Stimulated activated CD8-positive, alpha-beta memory T cell treated with anti-CD3 and anti-CD28 coated beads, Interleukin-4, amount 100 ng/mL, for 24 hours (primary cell): Measurements from ENCODE around the gene GAS7.

Source experiments
- DNase-seq: peaks from one replicate; pipeline ENCODE4 v3.0.0-alpha.2; 2020; ENCODE audit warnings: low read depth

GAS7 gene

DNA sequence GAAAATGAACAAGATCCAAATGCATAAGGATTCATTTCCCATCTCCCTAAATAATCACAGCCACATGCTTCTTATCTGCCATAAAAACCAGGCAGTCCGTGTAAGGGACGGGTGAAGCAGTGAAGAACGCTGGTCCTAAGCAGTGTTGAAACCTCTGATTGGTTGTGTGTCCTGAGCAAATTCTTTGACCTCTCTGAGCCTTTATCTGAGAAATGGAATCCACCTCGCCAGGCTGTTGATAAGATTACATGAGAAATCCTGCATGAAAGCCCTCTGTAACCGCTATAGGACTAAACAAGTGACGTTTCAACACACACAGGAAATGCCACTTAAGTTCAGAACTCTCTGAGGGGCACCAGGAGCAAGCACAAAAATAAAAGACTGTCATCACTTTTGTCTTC, 26.8 kb downstream of the GAS7 start:
- no peak for DNase-seq

DNA sequence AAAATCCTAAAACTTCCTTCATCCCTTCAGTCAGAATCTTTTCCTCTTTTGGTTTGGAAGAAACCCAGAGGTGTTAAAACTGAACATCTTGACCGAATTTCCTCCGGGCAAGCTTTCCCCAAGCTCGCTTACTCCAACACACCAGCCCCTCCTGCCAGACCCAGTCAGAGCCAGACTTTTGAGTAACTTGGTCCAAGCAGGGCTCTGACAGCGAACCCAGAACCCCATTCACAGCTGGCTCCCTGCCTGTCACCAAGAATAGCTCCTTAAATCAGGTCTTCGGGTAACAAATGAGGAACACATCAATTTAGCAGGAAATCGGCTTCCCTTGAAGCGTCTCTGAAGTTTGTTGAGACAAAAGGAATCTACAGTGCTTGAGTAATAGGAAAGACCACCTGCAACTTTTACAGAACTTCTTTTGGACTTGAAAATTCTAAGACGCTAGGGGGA, 27.3 kb downstream of the GAS7 start:
- DNase-seq, result no peak

DNA sequence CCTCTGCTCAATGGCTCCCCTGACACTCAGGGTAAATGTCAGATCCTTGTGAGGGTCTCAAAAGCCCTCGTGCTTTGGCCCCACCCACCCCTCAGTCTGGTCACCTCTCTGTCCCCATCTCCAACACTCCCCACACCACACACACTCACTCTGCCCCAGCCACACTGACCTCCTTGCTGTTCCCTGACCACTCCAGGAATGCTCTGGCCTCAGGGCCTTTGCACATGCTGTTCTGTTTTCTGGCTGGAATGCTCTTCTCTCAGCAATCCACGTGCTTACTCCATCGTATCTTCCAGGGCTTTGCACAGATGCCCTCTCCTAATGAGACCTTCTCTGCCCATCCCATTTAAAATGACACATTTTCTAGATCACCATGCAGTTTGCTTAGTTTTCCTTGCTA, 28.2 kb downstream of the GAS7 start:
- no peak for DNase-seq

DNA sequence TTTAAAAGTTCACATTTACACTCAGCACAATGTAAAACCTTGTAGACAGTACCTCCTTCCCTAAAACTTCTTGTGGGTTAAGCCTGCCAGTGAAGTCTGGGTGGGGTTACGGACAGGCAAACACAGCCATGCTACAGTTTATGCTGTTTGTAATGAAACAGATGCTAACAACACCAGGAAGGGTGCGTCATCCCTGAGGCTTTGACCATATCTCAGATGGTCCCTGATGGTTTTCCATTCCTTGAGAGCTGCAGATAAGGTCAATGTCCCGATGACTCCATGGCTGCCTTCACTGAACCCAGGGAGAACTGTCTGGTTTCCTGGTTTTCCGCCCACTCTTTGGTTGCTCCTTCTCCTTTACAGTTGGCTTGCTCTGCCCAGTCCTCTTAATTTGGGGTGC, 29.1 kb downstream of the GAS7 start:
- no peak for DNase-seq

DNA sequence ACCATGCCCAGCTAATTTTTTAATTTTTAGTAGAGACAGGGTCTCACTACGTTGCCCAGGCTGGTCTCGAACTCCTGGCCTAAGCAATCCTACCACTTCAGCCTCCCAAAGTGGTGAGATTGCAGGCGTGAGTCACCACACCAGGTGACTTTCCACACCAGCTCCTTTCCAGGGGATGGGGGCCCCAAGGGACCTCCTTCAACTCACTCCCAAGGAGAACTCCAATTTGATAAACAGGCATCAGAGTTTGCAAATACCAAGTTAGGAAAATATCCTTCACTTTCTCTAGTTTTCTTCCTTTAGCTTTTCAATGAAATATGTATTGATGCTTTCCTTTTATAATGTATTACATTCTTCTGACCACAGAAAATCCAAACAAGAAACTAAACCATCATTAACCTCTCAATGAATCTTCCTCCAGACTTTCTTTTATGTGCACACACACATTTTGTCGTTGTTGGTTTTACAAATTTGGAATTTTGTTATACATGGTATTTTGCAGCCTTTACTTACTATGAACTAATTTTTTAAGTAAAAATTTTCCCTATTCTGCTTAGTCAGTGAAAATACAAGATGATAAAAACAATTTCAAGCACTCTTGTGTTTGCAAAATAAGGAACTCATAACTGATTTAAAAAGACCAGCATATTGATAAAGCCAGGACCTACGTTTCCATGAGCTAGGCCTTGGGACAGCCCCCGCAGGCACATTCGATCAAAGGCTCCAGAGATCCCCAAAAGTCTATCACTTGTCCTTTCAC, 32.0 kb downstream of the GAS7 start:
- DNase-seq, result no peak

DNA sequence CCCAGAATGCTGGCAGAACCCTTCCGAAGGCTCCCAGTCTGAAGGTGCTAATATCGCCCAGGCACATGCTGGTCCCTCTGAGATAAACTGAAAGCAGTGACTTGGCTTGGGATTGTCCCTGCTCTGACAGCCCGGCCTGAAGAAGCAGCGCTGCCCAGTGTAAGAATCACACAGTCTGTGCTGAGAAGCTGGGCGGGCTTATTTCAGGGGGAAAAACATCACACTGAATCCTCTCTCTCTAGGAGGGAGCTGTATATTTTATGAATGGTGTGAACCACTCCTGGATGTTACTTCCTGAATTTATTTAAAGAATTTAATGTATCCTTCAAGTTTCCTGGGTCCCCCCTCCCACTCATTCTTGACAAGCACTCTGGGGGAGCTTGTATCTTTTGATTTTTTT, 36.3 kb downstream of the GAS7 start:
- no peak for DNase-seq

DNA sequence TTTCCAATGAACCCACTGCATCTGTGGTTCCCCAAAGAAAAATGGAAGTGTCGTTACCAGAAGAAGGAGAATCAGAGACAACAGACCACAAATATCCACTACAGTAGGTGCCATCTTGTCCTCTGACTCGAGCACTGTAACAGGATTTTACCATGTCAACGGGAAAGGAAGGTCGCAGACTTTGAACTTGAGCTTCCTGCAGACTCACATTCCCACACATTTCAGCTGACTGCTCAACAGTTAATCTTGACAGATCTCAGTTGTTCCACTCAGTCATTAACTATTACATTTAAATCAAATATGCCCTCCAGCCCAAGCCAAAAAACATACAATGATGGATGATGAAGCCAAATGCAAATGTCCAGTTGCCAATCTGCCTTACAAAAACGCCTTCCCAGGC, 37.0 kb downstream of the GAS7 start:
- no peak for DNase-seq

DNA sequence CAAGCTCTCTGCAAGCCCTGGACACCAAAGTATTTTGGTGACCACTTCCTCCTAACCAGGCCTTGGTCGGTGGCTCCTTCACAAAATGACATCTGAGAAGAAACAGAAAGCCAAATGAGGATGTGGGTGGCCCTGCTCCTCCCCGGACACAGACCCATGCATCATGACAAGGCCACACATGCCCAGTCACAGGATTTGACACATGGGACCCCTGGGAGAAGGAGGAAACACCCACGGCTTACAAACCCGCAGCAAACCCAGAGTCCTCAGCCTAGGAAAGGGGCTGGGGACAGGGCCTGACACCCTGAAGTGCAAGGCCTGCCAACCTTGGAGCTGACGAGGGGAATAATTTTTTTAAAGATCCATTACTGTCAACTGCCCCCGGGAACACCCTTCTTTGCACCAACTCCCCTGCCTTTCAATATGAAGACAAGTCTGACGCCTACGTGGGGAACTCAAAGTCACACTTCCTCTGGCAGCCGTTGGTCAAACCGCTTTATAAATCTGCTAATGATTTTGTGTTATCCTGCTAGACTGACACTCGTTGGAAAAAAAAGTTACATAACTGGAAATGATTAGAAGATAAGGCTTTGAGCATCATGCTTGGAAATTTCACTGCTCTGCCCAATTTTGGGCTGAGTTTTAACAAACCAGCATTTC, 41.3 kb downstream of the GAS7 start:
- no peak for DNase-seq

DNA sequence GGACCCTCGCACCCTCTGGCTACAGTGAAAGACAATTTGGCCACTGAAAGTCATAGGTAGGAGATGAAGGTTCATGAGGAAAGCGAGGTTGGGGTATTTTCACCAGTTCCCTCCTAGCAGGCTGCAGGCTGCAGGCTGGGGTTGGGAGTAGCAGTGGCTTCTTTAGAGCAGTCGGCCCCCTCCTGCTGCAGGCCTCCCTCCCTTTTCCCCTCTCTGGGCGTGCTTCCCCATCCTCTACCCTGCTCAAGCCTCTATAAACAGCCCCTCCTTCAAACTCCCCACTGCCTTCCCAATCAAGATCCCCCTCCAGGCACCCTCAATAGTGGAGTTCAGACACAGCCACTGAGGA, 41.8 kb downstream of the GAS7 start:
- no peak for DNase-seq

DNA sequence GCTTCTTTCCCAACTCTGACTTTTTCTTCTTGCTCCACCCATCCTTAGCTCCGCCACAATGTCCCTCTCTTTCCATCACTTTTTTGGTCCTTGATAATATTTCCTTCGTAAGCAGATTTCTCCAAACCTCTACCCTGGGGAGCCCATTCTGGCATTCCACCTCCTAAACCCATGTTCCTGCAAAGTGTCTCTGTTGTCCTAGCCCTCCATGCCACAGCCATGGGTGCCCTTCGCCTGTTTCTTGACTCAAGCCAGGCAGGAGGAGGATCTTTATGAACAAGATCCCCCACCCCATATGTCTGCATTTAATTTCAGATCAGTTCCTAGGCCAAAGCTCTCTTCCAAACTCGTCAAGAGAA, 42.4 kb downstream of the GAS7 start:
- no peak for DNase-seq

DNA sequence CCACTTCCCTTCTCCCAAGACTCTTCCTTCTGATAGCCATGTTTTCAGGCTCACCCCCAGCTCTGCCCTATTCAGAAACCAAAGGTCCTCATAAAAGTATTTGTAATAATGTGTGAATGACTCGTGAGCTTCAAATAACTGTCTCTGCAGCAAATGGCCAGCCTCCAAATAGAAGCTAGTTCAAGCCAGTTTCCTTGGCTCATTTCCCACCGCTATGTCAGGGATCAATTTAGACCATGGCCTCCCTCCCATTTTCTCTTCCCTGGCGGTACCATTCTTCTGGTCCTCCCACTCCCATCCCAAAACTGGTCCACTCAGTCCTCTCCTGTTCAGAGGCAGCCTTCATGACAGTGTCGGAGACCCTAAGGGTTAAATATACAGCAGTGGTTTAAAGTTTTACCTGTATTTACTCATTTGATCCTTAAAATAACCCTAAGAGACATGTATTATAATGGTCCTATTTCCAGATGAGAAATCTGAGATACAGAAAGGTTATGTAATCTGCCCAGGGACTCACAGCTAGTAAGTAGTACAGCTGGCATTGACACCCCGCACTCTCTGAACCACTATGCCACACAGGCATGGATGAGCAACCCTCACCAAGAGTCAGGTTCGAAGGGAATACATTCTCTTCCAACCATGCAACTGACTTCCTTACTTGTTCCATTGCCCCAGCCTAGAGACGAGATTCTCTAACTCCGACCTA, 42.9 kb downstream of the GAS7 start:
- no peak for DNase-seq

DNA sequence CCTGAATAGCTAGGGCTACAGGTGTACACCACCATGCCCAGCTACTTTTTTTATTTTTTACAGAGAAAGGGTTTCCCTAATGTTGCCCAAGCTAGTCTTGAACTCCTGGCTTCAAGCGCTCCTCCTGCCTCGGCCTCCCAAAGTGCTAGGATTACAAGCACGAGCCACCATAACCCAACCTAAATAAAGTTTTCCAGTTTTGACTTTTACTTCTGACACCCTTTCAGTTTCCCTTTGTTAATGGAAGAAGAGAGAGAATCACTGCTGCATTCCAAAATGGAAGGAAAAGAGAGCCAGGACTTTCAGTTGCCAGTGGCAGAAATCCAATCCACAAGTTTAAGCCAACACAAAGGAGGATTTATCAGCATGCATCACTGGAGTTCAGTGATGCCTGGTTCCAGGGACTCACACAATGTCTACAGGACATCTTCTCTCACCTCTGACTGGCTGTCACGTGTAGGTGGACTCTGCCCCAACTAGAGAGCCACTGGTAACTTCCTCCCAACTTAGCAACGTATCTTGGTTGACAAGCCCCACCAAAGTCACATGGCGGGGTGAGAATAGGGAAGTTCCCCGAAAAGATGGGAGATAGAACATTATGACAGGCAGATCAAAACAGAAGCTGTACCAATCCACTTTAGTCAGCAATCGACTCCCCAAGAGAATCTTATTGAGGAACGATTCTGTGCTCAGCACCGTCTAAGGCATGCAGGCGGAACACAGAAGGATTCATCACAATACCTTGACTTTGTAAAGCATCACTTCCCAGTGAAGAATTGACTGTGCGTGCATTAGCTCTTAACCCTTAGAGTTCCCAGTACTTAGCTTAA, 46.5 kb downstream of the GAS7 start:
- DNase-seq, result no peak

DNA sequence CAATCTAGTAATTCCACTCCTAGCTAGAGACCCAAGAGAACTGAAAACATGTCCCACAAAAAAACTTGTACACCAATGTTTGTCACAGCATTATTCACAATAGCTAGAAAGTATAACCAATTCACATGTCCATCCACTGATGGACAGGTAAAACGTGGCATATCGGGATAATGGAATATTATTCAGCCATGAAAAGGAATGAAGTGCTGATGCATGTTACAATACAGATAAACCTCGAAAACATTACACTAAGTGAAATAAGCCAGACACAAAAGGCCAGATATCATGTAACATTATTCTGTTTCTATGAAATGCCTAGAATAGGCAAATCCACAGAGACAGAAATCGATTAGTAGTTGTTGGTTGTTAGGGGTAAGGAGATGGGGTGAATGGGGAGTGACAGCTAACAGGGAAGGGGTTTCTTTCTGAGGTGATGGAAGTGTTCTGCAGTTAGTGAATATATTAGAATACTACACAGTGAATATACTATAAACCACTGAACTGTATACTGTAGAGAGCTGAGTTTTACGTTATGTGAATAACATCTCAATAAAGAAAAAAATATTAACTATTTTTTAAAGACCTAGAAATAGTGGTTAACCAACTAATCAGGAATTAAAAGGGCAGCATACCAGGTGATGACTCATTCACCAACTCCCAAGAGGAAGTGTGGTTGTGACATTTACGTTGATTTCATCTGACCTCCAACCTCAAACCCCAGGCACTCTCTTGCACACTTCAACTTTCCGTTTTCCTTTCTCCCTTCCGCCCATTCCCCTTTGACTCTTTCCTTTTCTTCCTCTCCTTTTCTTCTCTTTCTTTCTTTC, 48.6 kb downstream of the GAS7 start:
- no peak for DNase-seq

DNA sequence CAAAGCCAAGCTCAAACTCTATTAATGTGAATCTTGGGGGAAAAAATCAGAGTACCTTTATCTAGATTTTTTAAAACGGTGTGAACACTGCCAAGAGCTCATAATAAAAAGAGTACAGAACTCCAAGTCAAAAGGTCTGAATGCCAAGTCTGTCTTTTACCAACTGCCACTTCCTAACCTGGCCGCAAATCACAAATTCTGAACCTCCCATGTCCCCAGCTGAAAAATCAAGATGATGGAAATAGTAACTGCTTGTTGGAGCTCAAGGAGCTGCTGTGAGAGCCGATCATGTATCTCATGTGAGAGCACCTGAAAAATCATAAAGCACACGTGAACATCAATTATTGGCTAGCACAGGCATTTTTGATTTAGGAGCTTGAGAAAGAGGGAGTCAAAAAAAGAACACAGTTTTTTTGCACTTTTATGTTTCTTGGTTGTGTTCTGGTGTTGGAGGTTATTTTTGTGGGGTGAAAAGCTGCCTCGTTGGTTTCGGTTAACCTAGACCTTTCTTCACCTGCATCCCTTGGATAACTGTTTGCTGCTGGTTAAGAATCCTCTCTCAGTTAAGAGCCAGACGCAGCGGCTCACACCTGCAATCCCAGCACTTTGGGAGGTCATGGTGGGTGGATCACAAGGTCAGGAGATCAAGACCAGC, 50.5 kb downstream of the GAS7 start:
- DNase-seq, result no peak

DNA sequence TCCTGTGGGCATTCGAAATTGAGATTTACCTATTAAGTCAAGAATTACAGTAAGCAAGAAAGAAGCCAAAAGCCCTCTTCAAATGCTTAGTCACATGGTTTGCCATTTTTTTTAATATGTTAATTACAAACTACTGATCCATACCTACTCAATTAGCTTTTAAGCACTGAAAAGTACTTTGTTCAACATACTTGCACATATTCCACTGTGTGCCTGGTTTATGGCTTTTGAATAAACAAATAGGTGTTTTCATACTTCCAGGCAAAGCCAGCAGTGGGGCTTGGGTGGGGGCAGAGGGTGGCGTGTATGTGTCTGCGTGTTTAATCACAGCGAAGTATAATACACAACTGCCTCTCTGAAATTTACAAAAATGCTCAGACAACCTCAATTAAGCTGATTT, 51.4 kb downstream of the GAS7 start:
- DNase-seq, result no peak

DNA sequence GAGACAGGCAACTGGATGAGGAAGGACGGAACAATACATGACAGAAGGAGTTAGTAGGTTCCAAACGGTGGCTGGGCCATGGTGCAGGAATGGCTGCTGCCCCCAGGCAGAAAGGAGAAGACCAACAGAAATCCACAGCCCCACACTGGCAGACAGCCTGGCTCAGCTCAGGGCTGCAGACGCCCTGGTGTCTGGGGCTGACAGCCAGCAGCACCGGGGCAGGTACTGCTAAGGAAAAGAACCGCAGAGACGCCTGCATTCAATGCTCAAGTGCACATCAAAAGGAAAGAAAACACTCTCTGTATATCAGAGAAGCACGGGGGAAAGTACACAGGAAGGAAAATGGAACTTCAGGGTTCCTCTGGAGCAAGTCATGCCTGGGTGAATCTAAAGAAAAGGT, 53.4 kb downstream of the GAS7 start:
- no peak for DNase-seq

DNA sequence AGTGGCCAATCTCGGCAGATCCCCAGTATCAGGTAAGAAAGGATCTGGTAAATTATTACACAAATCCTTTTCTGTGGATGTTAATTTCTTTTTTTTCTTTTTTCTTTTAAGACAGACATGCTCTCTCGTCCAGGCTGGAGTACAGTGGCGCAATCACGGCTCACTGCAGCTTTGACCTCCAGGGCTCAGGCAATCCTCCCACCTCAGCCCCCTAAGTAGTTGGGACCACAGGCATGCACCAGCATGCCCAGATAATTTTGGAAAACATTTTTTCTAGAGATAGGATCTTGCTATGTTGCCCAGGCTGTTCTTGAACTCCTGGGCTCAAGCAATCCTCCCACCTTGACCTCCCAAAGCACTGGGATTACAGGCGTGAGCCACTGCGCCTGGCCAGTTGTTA, 54.0 kb downstream of the GAS7 start:
- DNase-seq, result no peak

DNA sequence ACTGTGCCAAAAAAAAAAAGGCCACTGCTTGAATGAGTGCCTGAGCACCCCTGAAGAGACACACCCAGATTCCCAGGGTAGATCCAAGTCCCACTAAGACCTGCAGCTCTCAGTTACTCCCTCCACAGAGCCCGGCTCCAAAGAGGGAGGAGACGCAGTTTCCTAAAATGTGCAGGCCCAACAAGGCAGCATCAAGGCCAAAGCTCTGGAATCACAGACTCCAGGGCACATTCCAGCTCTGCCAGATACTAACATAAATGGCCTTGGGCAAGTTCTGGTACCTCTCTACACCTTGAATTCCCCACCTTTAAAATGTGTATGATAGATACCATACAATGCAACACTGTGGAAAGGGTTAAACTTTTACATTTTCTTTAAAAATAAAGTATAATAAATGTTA, 57.0 kb downstream of the GAS7 start:
- DNase-seq, result no peak

DNA sequence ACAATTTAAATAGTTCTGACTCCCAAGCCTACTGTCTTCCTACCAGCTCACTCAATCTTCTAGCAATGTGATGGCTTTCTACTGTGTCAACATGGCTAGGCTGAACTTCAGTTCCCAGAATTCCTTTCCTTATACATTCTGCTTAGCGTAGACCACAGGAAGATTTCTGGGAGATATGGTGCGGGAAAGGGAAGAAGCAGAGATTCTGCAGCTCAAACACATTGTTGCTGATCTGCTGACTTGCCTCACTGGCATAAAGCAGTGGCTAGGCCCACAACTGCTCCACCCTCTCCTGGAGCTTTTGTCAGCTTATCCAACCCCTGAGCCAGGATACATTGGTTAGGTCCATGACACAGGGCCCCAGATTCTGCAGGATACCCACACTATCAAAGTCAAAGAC, 58.8 kb downstream of the GAS7 start:
- no peak for DNase-seq

DNA sequence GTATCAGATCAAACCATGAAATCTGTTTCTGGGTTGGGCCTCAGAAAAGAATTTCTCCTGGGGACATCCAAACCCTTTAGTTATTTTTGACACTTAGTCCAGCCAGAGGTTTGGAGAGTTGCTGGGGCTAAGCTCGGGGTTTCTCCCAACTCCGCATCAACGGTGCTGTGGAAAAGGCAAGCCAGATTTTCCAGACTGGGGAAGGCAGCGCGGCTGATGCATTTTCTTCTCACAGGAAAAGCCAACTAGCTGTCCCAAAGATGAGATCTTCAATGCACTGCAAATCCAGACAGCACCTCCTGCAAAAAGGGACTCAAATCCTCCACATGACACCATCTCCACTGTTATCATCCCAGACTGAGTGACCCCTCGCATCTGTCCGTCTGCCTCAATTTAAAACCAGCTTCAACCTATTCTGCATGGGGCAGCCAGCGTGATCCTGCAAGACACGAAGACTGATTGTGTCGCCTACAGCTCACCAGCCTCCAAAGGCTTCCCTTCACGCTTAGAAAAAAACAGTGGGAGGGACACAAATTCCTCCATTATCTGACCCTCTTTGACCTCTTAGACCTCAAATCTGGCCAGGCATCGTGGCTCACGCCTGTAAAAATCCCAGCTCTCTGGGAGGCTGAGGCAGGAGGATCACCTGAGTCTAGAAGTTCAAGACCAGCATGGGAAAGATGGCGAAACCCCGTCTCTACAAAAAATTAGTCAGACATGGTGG, 62.0 kb downstream of the GAS7 start:
- DNase-seq, result no peak
